ENCODE measurements around the gene COG1.

COG1 gene

DNA sequence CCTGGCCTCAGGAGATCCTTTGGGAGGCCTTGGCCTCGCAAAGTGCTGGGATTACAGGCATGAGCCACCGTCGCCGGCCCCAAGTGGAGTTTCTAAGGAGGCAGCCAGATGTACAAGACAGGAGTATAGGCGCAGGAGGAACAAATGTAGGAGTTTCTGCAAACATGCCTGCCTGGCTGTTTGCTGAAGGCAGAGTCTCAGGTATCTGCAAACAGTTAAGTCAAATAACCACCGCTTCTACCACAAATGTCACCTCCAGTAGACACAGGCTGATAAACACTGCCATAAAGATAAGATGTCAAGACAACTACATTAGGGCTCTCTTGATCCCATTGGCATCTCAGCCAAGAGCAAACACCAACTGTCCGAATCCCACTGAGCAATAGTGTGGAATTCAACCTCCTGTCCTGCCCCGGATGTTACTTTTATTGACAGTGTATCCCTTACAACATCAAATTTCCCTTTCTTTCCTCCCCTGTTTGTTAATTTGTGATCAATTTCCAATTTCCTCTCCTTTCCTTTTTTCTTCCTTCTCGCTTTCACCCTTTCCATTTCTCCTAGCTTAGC is 5.6 kb upstream of the COG1 start:
- Histone ChIP-seq H2BK12ac (ENCODE audit: low read length in 2 of 2) (no peak overlapping the region), H3K27ac (ENCODE audit: low read length, poor library complexity, severe bottlenecking) (no peak overlapping the region), H3K4me3 (ENCODE audit: insufficient read depth in 1 of 2, low read depth in 1 of 2, low read length in 2 of 2) (no peak overlapping the region), H4K91ac (ENCODE audit: low read length) (no peak overlapping the region), H3K4ac (ENCODE audit: low read depth in 1 of 2, low read length in 2 of 2) (no peak overlapping the region), H3K4me1 (ENCODE audit: control insufficient read depth, insufficient read depth, low read depth, low read length) (peaks cover 4% of the 10 kb centered on the region), H3K4me2 (ENCODE audit: low read length, poor library complexity, severe bottlenecking) (no peak overlapping the region), H3K14ac (ENCODE audit: low read length in 2 of 2) (no peak overlapping the region), H3K18ac (ENCODE audit: low read depth in 1 of 2, low read length in 2 of 2) (no peak overlapping the region), H2BK120ac (ENCODE audit: low read depth, low read length) (no peak overlapping the region), H3K27me3 (ENCODE audit: control insufficient read depth in 1 of 2, insufficient read depth in 1 of 2, low read length in 2 of 2) (peaks cover 0 to 5% of the 10 kb centered on the region in 2 experiments), H3K23ac (ENCODE audit: low read length in 2 of 2) (no peak overlapping the region), H2BK5ac (ENCODE audit: low read depth, low read length, poor library complexity, severe bottlenecking) (no peak overlapping the region), H2BK15ac (ENCODE audit: low read depth, poor library complexity, severe bottlenecking) (peak overlapping the region; percentile 19), H2AK5ac (ENCODE audit: low read length, severe bottlenecking) (no peak overlapping the region), H3K79me1 (replicated peaks; ENCODE audit: low read length, poor library complexity, severe bottlenecking) (peaks cover 8% of the 10 kb centered on the region), H3K36me3 (ENCODE audit: control insufficient read depth in 1 of 2, insufficient read depth in 2 of 2, low read depth in 1 of 2, low read length in 2 of 2) (no peaks in the 10 kb centered on the region), H4K8ac (ENCODE audit: low read length) (no peak overlapping the region), H3K9ac (ENCODE audit: low read length) (no peak overlapping the region), H3K9me3 (ENCODE audit: control insufficient read depth, low read length) (no peaks in the 10 kb centered on the region), H2AFZ (ENCODE audit: low read depth, low read length) (no peak overlapping the region)
- 95% methylated on average over 8 of the region's 9 CpGs for WGBS
- no peak for DNase-seq

DNA sequence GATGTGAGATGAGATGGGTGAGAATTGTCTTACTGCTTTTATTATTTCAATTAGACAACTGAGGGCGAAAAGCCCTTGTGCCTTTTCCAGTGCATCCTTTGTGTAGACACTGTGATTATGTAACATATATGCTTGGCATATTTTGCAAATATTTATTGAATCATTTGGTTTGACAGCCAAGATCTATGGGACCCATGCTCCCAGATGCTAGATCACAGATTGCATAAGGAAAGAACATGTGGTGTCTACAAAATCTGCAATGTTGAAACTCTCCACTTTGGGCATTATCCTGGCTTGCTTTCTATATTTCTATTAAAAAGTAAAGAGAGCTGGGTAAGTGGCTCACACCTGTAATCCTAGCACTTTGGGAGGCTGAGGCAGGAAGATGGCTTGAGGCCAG is 4.8 kb upstream of the COG1 start:
- Histone ChIP-seq H3K9me3 (ENCODE audit: control insufficient read depth, low read length) (no peaks in the 10 kb centered on the region), H3K18ac (ENCODE audit: low read depth in 1 of 2, low read length in 2 of 2) (no peak overlapping the region), H3K27ac (ENCODE audit: low read length, poor library complexity, severe bottlenecking) (no peak overlapping the region), H4K8ac (ENCODE audit: low read length) (no peak overlapping the region), H3K9ac (ENCODE audit: low read length) (no peak overlapping the region), H3K4me1 (ENCODE audit: control insufficient read depth, insufficient read depth, low read depth, low read length) (peaks cover 4% of the 10 kb centered on the region), H3K14ac (ENCODE audit: low read length in 2 of 2) (no peak overlapping the region), H3K79me1 (replicated peaks; ENCODE audit: low read length, poor library complexity, severe bottlenecking) (peaks cover 8% of the 10 kb centered on the region), H2BK120ac (ENCODE audit: low read depth, low read length) (no peak overlapping the region), H3K4ac (ENCODE audit: low read depth in 1 of 2, low read length in 2 of 2) (no peak overlapping the region), H2AK5ac (ENCODE audit: low read length, severe bottlenecking) (no peak overlapping the region), H3K4me3 (ENCODE audit: insufficient read depth in 1 of 2, low read depth in 1 of 2, low read length in 2 of 2) (no peak overlapping the region), H2BK5ac (ENCODE audit: low read depth, low read length, poor library complexity, severe bottlenecking) (no peak overlapping the region), H3K27me3 (ENCODE audit: control insufficient read depth in 1 of 2, insufficient read depth in 1 of 2, low read length in 2 of 2) (no peaks in the 10 kb centered on the region), H4K91ac (ENCODE audit: low read length) (no peak overlapping the region), H2BK12ac (ENCODE audit: low read length in 2 of 2) (no peak overlapping the region), H3K4me2 (ENCODE audit: low read length, poor library complexity, severe bottlenecking) (no peak overlapping the region), H2BK15ac (ENCODE audit: low read depth, poor library complexity, severe bottlenecking) (no peak overlapping the region), H3K36me3 (ENCODE audit: control insufficient read depth in 1 of 2, insufficient read depth in 2 of 2, low read depth in 1 of 2, low read length in 2 of 2) (no peaks in the 10 kb centered on the region), H3K23ac (ENCODE audit: low read length in 2 of 2) (no peak overlapping the region), H2AFZ (ENCODE audit: low read depth, low read length) (no peak overlapping the region)
- WGBS: 100% methylated on average over 1 of the region's 1 CpG
- DNase-seq: no peak

GRCh38 chr17:73189417-73190099 is 3.3 kb upstream of the COG1 start:
- H2AK5ac ChIP-seq (ENCODE audit: low read length, severe bottlenecking): no peak overlapping the region
- WGBS: 73% methylated on average over 5 of the region's 6 CpGs

DNA sequence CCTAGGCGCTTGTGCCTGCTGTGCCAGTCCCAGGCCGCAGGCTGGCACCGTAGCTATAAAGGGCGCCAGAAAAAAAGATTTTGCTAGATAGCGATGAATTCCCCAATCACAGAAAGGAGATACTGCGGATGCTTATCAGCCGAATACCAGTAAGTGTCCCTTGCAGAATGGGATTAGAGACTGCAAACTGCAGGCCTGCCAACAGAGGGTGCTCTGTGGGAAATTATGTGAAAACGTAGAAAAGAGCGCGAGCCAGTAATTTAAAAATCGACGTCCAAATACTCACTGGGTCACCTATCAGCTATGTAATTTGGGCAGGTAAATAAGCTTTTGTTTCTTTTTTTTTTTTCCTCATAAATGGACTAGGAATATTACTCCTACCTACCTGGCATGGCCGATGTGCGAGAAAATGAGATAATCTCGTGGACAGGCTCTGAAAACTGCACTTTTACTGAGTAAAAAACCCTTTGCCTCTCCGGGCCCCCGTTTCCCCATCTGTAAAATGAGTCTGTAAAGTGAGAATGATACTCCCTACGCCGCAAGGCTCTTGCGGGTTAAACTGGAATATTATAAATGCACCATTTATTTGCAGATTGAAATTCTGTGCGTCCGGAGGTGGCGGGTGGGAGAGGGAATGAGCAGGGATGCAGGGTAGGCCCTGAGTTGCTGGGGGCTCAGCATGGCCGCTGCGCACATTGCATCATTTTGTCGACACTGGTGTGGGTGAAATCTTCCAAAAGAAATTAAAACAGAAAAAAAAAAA is 1.2 kb upstream of the COG1 start:
- Histone ChIP-seq H3K23ac (ENCODE audit: low read length in 2 of 2) (no peak overlapping the region), H3K27me3 (ENCODE audit: control insufficient read depth in 1 of 2, insufficient read depth in 1 of 2, low read length in 2 of 2) (no peaks in the 10 kb centered on the region), H3K4me2 (ENCODE audit: low read length, poor library complexity, severe bottlenecking) (peak overlapping the region; percentile 91), H3K9me3 (ENCODE audit: control insufficient read depth, low read length) (no peaks in the 10 kb centered on the region), H2BK5ac (ENCODE audit: low read depth, low read length, poor library complexity, severe bottlenecking) (no peak overlapping the region), H4K91ac (ENCODE audit: low read length) (no peak overlapping the region), H2AFZ (ENCODE audit: low read depth, low read length) (no peak overlapping the region), H3K14ac (ENCODE audit: low read length in 2 of 2) (no peak overlapping the region), H3K18ac (ENCODE audit: low read depth in 1 of 2, low read length in 2 of 2) (no peak overlapping the region), H2BK12ac (ENCODE audit: low read length in 2 of 2) (peak overlapping the region in 1 of 2 experiments; percentile 6), H3K79me1 (replicated peaks; ENCODE audit: low read length, poor library complexity, severe bottlenecking) (peaks cover 17% of the 10 kb centered on the region), H3K4me1 (ENCODE audit: control insufficient read depth, insufficient read depth, low read depth, low read length) (peaks cover 9% of the 10 kb centered on the region), H4K8ac (ENCODE audit: low read length) (no peak overlapping the region), H3K27ac (ENCODE audit: low read length, poor library complexity, severe bottlenecking) (peak overlapping the region; percentile 36), H2BK120ac (ENCODE audit: low read depth, low read length) (no peak overlapping the region), H3K36me3 (ENCODE audit: control insufficient read depth in 1 of 2, insufficient read depth in 2 of 2, low read depth in 1 of 2, low read length in 2 of 2) (peaks cover 4 to 8% of the 10 kb centered on the region in 2 experiments), H2BK15ac (ENCODE audit: low read depth, poor library complexity, severe bottlenecking) (no peak overlapping the region), H2AK5ac (ENCODE audit: low read length, severe bottlenecking) (no peak overlapping the region), H3K4ac (ENCODE audit: low read depth in 1 of 2, low read length in 2 of 2) (no peak overlapping the region), H3K4me3 (ENCODE audit: insufficient read depth in 1 of 2, low read depth in 1 of 2, low read length in 2 of 2) (peak overlapping the region in 1 of 2 experiments; percentile 86), H3K9ac (ENCODE audit: low read length) (peak overlapping the region; percentile 86)
- 18% methylated on average over 17 of the region's 26 CpGs for WGBS
- DNase-seq: peak; percentile 80

More at GRCh38 chr17:73189417-73190099, 3.3 kb upstream of the COG1 start:
- Histone ChIP-seq H3K4me2 (ENCODE audit: low read length, poor library complexity, severe bottlenecking) (no peak overlapping the region), H3K23ac (ENCODE audit: low read length in 2 of 2) (no peak overlapping the region), H2BK12ac (ENCODE audit: low read length in 2 of 2) (peak overlapping the region in 1 of 2 experiments; percentile 86), H2BK5ac (ENCODE audit: low read depth, low read length, poor library complexity, severe bottlenecking) (no peak overlapping the region), H4K91ac (ENCODE audit: low read length) (no peak overlapping the region), H3K79me1 (replicated peaks; ENCODE audit: low read length, poor library complexity, severe bottlenecking) (peaks cover 9% of the 10 kb centered on the region), H3K4me1 (ENCODE audit: control insufficient read depth, insufficient read depth, low read depth, low read length) (peaks cover 6% of the 10 kb centered on the region), H3K9ac (ENCODE audit: low read length) (no peak overlapping the region), H2BK15ac (ENCODE audit: low read depth, poor library complexity, severe bottlenecking) (no peak overlapping the region), H4K8ac (ENCODE audit: low read length) (peak overlapping the region; percentile 51), H3K4ac (ENCODE audit: low read depth in 1 of 2, low read length in 2 of 2) (peak overlapping the region in 1 of 2 experiments; percentile 27), H3K14ac (ENCODE audit: low read length in 2 of 2) (no peak overlapping the region), H3K4me3 (ENCODE audit: insufficient read depth in 1 of 2, low read depth in 1 of 2, low read length in 2 of 2) (no peak overlapping the region), H3K18ac (ENCODE audit: low read depth in 1 of 2, low read length in 2 of 2) (peak overlapping the region in 1 of 2 experiments; percentile 28), H2BK120ac (ENCODE audit: low read depth, low read length) (no peak overlapping the region), H3K27ac (ENCODE audit: low read length, poor library complexity, severe bottlenecking) (no peak overlapping the region), H3K27me3 (ENCODE audit: control insufficient read depth in 1 of 2, insufficient read depth in 1 of 2, low read length in 2 of 2) (no peaks in the 10 kb centered on the region), H3K9me3 (ENCODE audit: control insufficient read depth, low read length) (no peaks in the 10 kb centered on the region), H2AFZ (ENCODE audit: low read depth, low read length) (no peak overlapping the region), H3K36me3 (ENCODE audit: control insufficient read depth in 1 of 2, insufficient read depth in 2 of 2, low read depth in 1 of 2, low read length in 2 of 2) (no peaks in the 10 kb centered on the region)
- DNase-seq: peak; percentile 81

All from mesenchymal stem cell (in vitro differentiated cells and primary cell).